TTC549 (cell line): ENCODE results near the gene EFNA2.

ENCODE experiments used
- FAIRE-seq: peaks from 2 replicates; lab custom pipeline; 2012; peaks lifted over from hg19 to GRCh38; lab: Jason Lieb, UNC

The EFNA2 gene

DNA sequence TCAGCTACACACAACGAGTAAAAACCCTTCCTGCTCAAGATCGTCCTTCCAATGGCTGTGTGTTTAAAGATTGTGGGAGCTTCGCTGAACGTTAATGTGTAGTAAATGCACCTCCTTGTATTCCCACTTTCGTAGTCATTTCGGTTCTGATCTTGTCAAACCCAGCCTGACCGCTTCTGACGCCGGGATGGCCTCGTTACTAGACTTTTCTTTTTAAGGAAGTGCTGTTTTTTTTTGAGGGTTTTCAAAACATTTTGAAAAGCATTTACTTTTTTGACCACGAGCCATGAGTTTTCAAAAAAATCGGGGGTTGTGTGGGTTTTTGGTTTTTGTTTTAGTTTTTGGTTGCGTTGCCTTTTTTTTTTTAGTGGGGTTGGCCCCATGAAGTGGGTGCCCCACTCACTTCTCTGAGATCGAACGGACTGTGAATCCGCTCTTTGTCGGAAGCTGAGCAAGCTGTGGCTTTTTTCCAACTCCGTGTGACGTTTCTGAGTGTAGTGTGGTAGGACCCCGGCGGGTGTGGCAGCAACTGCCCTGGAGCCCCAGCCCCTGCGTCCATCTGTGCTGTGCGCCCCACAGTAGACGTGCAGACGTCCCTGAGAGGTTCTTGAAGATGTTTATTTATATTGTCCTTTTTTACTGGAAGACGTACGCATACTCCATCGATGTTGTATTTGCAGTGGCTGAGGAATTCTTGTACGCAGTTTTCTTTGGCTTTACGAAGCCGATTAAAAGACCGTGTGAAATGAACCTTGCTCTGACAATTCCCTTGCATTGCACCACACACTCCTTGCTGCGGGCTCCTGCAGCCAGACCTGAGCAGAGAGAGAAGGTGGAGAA lies 13.0 kb upstream of the EFNA2 start:
- no peak for FAIRE-seq

GRCh38 chr19:1273263-1274041 lies 12.2 kb upstream of the EFNA2 start:
- FAIRE-seq, result no peak

DNA sequence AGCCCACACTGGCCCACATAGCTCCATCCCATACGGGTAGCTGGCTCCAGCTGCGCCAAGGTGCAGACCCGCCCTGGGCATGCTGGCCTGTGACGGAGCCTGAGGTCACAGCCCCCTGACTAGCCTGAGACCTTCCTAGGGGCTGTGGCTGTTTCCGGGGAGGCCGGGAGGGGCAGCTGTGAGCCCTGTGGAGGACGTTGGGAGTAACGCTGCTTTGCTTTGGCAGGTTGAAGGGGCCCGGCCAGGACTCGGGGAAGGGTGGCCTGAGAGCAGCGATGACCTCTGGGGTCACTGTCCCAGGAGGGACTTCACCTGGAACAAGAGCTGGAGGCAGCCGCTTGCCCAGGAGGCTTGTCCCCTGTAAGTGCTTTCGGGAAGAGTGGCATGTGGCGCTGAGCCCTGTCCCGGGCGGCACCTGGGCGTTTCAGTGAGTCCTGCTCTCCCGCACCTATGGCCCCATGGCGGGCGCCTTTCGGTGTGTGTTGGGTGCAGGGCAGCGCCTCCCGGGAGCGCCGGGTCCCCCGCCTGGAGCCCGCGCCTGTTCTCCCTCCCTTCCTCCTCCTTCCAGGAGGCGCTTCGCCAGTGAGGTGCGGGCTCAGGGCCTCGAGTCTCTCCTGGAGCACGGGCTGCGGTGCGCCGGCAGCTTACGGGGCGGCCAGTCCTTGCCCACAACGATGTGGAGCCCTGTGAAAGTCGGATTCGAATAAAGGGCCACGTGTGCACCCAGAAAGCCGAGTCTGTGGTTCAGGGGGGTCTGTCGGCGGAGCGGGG lies 11.4 kb upstream of the EFNA2 start:
- no peak for FAIRE-seq

DNA sequence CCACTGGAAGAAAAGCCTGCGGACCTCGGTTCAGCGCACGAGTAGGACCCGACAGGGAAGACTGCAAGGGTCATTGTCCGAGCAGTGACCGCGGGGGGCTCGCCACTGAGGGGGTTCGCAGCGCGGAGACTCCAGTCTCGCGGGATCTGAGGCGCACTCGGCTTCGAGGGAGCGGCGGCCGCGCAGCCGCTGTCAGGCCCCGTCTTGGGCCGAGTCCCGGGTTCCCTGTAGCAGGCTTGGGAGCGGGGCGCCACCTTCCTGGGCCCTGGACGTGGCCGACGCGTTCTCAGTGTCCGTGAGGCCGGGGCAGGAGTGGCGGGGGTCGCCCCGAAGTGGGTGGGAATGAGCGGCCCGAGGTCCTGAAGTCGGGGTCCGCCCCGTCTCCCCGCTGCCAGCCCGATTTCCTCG lies 10.8 kb upstream of the EFNA2 start:
- no peak for FAIRE-seq

DNA sequence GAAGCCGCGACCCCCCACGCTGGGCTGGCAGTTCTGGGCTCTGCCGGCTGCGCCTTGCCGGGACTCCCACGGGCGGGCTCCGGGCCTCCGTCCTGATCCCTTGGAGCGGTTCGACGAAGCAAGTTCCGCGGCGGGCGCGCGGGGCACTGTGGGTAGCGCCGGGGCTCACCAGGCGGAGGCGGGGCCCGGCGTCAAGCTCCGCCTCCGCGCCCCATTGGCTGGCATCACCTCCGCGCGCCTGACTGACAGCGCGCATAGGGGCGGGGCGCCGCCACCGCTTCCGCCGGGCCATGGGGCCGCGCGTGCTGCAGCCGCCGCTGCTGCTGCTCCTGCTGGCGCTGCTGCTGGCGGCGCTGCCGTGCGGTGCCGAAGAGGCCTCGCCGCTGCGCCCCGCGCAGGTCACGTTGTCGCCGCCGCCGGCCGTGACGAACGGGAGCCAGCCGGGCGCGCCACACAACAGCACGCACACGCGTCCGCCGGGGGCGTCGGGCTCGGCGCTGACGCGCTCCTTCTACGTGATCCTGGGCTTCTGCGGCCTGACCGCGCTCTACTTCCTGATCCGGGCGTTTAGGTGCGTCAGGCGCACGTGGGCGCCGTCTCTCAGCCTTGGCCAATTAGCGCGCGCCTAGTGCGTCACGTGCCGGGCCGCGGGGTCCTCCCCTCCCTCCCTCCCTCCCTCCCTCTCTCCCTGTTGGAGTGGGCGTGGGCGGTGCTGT lies 10.3 kb upstream of the EFNA2 start, which contains the start of gene FAM174C:
Gene FAM174C, plus strand, starts transcription at position 271 of the 716 bp plus-strand sequence. Its CDS starts 20 bp downstream, at position 291.
- FAIRE-seq, result no peak

DNA sequence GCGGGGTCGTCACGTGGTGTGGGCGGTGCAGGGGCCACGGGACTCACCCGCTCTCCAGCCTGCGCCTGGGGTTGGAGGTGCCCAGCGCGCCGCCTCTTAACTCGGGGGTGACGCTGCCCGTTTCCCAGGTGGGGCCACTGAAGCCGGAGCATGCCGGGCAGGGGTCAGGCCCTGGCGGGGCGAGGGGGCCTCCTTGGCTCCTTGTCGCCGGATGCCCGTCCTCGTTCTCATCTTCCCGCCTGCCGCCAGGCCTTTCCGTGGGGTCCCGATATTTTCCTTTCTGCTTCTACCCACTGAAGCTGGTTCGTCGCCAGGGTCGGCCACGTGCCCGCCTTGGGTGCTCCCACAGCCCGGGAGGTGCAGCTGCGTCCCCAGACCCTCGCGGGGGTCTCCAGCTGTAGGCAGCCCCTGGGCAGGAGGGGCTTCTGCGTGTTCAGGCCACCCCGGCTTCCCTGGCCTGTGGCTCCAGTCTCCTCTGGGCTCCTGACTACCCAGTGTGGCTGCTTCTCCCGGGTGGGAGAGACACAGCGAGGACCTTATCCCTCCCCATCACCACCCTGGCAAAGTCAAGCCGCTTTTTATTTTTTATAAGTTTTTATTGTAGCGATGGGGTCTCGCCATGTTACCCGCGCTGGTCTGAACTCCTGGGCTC lies 9.6 kb upstream of the EFNA2 start:
- no peak for FAIRE-seq

- no peak for FAIRE-seq
These were observed 9.0 kb upstream of the EFNA2 start for GRCh38 chr19:1276628-1277022.

DNA sequence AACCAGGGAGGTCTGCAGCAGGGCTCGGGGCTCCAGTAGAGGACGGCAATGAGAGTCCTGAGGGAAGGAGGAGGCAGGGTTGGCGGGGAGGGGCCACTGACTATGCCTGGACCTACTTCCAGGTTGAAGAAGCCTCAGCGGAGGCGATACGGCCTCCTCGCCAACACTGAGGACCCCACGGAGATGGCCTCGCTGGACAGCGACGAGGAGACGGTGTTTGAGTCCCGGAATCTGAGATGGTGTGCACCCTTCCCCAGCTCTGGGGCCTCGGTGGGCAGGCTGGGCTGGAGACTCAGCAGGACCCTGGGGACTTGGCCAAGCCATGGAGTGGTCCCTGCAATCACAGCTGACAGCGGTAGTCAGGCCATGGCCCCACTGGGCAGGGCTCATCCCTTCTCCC lies 8.6 kb upstream of the EFNA2 start:
- no peak for FAIRE-seq

- no peak for FAIRE-seq
These were observed 7.6 kb upstream of the EFNA2 start for GRCh38 chr19:1278074-1278473.

DNA sequence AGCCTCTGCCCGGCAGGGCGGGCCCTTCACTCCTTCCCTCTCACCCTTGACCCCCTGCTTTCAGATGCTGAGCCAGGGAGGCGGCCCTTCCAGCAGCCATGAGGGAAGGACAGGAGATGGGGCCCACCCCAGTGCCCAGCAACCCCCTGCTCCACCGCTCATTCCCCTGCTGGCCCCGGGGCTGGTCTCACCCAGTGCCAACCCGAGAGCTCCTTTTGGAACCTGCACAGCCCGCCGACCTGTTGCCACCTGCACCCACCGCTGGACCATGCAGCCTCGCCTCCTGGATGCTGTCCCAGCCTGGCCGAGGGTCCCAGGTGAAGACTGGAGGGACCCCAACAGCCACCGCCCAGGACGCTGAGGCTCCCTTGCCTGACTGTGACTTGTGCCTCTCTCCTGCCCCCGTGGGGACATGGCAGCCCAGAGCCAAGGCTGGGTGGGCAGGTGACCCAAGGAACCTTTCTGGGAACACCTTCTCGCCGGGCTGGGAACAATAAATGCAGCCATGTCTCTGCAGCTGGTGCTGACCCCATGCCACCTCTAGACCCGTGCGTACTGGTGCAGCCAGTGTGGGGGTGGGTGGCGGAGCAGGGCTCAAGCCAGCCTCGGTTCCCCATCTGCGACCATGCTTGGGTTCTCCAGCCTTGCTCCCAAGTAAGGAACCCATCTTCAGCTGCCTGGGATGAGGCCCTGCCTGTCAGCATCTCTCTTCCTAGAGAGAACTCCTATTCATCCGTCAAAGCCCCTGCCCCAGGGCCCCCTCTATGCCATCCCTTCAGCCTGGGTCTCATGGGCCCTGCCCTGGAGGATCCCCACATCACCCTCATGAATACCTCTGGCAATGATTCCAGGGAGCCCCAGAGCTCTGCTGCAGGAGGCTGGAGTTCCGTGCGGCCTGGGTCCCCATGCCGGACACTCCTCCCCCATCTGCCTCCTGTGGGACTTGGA lies 6.7 kb upstream of the EFNA2 start:
- FAIRE-seq, result no peak

- FAIRE-seq, result no peak
These were observed 5.8 kb upstream of the EFNA2 start for GRCh38 chr19:1279782-1280341.

DNA sequence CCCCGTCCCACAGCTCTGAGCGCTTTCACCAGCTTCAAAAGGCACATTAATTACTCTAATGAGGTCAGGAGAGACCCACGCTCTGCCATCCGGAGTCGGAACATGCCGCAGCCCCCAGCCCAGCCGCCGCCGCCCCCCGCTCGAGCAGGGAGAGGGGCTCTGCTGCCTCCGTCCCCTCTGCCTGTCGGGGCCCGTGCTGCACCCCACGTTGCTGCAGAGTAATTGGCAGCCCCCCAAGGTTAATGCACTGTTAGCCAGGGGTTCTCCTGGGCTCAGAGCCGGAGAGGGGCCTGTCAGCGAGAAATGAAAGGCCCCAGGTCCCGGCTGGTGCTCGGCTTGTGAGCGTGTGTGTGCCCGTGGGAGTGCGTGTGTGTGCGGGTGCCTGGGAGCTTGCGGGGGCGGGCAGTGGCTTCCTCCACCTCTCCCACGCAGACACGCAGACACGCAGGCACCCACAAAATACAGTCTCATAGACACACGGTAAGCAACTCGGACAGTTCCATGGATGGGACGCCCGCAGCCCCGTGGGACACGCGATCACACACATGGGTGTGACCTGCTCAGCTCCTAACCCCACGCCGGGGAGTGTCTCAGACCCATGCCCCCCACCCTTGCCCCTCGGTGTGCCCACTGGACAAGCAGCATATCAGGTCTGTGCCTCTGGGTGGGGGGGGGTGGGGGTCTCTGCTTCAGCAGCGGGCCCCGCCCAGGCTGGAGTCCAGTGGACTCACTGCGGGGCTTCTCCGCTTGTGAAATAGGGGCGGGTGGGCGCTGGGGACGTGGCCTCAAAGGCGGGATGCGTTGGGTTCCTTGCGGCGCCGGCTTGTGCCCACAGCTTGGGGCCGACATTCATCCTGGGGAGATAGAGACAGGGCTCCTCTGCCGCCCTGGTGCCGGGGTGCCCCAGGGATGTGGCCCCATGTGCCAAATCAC lies 4.8 kb upstream of the EFNA2 start:
- no peak for FAIRE-seq

DNA sequence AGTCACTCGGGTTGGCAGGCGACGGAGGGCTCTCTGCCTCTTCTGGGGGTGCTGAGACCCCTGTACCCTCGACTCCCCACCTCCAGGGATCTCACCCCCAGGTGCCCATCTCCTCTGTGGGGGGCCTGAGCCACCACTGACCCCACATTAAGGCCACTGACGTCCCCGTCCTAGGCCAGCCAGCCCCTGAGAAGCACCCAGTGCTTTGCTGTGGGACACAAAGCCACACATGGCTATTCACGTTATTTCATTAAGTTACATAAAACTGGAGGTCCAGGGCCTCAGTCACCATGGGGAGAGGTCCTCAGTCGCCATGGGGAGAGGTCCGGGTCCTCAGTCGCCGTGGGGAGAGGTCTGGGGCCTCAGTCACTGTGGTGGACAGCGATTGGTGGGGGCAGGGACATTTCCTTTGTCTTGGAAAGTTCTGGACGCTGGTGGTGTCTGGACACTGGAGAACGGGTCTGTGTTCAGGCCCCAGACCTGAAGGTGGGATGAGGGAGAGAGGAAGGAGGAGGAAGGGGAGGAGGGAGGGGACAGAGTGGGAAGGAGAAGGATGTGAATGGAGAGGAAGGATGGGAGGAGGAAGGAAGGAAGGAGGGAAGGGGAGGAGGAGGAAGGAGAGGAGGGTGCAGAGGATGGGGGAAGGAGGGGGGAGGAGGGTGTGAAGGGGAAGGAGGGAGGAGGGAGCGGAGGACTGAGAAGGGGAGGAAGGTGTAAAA lies 3.9 kb upstream of the EFNA2 start:
- FAIRE-seq, result no peak

GRCh38 chr19:1282588-1283206 lies 3.0 kb upstream of the EFNA2 start:
- no peak for FAIRE-seq

- FAIRE-seq, result no peak
These were observed 2.3 kb upstream of the EFNA2 start for GRCh38 chr19:1283207-1283916.

- FAIRE-seq, result no peak
These were observed 1.8 kb upstream of the EFNA2 start for GRCh38 chr19:1283917-1284292.
